OCI-LY1 (cell line): Measurements from ENCODE around the gene ANXA6.

ENCODE experiments used
- CTCF ChIP-seq: fragments of 200-600 bp; sonication (generic), shearing (Covaris generic); IDR thresholded peaks from 2 replicates; pipeline ENCODE4 v1.5.1; 2017; ENCODE audit warnings: mild to moderate bottlenecking, antibody characterized with exemption, low read length, moderate library complexity, mixed read lengths
- EZH2 ChIP-seq: fragments of 200-600 bp; sonication (generic), shearing (Covaris generic); IDR thresholded peaks from 2 replicates; pipeline ENCODE4 v1.8.0; 2017; ENCODE audit warnings: borderline replicate concordance, mixed run types, mild to moderate bottlenecking, antibody characterized with exemption, low read length, moderate library complexity, mixed read lengths

DNA sequence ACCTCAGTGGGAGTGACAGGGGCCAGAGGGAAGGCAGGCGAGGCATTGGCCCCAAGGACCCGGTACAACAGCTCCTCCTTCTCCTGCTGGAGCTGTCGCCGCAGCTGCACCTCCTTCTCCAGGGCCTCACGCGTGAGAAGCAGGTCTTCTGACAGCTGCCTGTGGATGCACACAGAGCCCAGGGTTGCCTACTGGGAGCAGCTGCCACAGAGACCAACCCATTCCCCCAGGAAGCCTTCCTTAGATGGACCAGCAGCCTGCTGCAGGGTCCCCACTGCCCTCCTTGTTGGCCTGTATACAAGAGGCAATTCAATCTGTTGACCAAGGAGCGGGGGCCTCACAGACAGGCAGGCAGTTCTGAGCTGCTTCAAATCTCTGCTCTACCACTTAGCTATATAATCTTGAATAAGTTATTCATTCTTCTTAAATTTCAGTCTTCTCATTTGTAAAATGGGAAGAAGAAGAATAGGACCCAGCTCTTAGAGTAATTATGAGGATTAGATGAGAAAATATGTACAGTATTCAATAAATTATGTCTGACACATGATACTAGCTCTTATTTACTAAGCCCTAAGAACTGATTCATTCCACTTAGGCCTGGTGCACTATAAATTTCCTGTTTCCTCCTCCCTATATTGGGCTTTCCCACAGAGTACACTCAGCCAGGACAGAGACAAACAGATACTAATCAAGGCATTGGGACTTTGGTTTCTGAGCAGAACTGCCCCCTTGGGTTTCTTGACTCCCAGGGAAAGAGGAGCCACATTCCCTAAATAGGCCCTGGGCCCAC lies 26.1 kb upstream of the ANXA6 start:
- TF ChIP-seq CTCF: no peak
- no peak for TF ChIP-seq EZH2
